Measurements from ENCODE around the gene MSI2. TPM values are rescaled to one million over a fixed set of nuclear protein-coding genes. Genes with fewer than 3 reads are reported as not detected.

The MSI2 gene
- total RNA-seq, 1 experiment from 2014 or later: 174 TPM

DNA sequence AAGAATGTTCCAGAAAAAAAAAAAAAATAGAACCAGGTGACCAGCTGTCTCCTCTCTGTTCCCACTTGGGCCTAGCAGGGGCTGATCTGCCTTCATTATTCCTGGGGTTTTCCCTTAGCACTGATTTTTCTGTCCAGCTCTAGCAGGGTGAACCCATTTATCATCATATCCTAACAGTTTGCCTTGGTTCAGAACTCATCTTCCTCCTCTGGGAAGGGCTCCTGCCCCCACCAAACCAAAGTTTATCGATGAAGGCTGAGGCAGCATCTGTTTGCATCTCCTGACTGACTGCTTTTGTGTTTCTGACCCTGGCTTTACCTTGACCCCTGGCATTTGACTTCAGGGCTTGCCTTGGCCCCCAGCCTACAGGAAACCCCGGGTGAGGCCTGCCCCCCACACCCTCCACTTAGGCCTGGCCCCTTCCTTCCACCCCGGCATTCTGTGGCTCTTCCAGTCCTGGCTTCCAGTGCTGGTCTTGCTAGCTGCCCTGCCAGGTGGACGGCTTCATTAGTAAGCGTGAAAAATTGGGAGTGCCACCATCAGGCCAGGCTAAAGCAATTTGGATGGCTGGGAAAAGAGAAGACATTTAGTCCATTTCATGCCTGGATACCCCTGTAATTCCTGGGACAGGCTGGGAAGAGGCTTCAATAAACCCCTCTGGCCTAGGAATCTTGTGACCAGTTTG, 323.9 kb downstream of the MSI2 start:
- CTCF ChIA-PET: no interaction called here
- Mint-ChIP-seq H3K4me3 (ENCODE audit: unreplicated experiment) (no peak overlapping the region), H3K27ac (ENCODE audit: unreplicated experiment) (peak overlapping the region; percentile 52), H3K27me3 (ENCODE audit: insufficient read depth, unreplicated experiment) (no peaks in the 10 kb centered on the region), H3K36me3 (ENCODE audit: insufficient read depth, unreplicated experiment) (peaks cover 50% of the 10 kb centered on the region), H3K4me1 (ENCODE audit: low read depth, unreplicated experiment) (peaks cover 7% of the 10 kb centered on the region), H3K9me3 (ENCODE audit: unreplicated experiment) (no peaks in the 10 kb centered on the region)
- Histone ChIP-seq H3K9me3 (no peaks in the 10 kb centered on the region), H3K36me3 (ENCODE audit: control insufficient read depth, insufficient read depth, low read length) (no peaks in the 10 kb centered on the region; the same call in 1 of the 2 replicates), H3K27me3 (replicated peaks; ENCODE audit: control insufficient read depth, insufficient read depth, low read length) (no peaks in the 10 kb centered on the region), H3K4me1 (no peaks in the 10 kb centered on the region), H3K4me3 (ENCODE audit: low read depth, low read length) (no peak overlapping the region)
- TF ChIP-seq, protein P1, sequence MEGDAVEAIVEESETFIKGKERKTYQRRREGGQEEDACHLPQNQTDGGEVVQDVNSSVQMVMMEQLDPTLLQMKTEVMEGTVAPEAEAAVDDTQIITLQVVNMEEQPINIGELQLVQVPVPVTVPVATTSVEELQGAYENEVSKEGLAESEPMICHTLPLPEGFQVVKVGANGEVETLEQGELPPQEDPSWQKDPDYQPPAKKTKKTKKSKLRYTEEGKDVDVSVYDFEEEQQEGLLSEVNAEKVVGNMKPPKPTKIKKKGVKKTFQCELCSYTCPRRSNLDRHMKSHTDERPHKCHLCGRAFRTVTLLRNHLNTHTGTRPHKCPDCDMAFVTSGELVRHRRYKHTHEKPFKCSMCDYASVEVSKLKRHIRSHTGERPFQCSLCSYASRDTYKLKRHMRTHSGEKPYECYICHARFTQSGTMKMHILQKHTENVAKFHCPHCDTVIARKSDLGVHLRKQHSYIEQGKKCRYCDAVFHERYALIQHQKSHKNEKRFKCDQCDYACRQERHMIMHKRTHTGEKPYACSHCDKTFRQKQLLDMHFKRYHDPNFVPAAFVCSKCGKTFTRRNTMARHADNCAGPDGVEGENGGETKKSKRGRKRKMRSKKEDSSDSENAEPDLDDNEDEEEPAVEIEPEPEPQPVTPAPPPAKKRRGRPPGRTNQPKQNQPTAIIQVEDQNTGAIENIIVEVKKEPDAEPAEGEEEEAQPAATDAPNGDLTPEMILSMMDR (IDR thresholded peaks at IDR 0.05; ENCODE audit: insufficient read depth in 1 of 2, low read depth in 1 of 2, low read length in 1 of 2, severe bottlenecking in 1 of 2, unreplicated experiment in 1 of 2): no peak
- no TSS peak for BruUV-seq (replicated peaks)
- intact Hi-C loops (cut with micrococcal nuclease; ENCODE audit: unreplicated experiment): no loop called here
- no peak for DNase-seq
- POLR2A ChIA-PET: no interaction called here

DNA sequence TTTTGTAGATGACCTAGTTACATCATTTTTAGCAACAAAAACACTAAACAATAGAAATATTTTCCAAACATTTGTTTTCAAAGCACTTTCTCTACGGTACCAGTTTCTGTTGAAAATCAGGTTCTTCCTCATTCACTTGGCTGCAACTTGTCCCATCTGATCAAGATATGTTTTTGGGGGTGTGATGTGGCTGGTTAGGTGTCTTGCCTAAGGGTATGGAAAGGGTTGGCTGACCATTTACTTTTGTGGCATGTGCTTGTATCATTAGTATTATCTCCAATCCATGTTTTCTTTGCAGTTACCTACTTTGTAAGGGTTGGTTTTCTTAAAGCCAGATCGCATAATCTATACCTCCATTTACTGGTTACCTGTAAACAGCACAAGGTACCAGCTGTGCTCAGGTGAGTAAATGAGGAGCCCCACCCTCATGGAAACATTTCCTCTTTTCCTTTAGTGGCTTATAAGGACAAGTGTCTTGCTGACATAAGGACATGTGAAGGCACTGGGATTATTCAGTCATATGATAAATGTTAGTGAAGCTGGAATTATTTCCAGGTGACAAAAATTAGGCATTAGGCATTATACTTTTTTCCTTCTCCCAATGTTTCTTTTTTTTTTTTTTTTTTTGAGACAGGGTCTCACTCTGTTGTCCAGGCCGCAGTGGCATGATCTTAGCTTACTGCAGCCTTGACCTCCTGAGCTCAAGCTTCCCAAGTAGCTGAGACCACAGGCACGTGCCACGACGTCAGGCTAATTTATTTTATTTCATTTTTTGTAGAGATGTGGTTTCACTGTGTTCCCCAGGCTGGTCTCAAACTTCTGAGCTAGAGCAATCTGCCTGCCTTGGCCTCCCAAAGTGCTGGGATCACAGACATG, 326.8 kb downstream of the MSI2 start:
- no peak overlapping the region for H3K4me3 Mint-ChIP-seq (ENCODE audit: unreplicated experiment)
- H3K9me3 Mint-ChIP-seq (ENCODE audit: unreplicated experiment): no peaks in the 10 kb centered on the region
- no peaks in the 10 kb centered on the region for H3K27me3 Mint-ChIP-seq (ENCODE audit: insufficient read depth, unreplicated experiment)
- DNase-seq: no peak
- no peak overlapping the region for H3K27ac Mint-ChIP-seq (ENCODE audit: unreplicated experiment)
- intact Hi-C loops (cut with micrococcal nuclease; ENCODE audit: unreplicated experiment): no loop called here
- POLR2A ChIA-PET: no interaction called here
- Histone ChIP-seq H3K4me3 (ENCODE audit: low read depth, low read length) (no peak overlapping the region), H3K9me3 (no peaks in the 10 kb centered on the region), H3K4me1 (no peaks in the 10 kb centered on the region), H3K27me3 (replicated peaks; ENCODE audit: control insufficient read depth, insufficient read depth, low read length) (no peaks in the 10 kb centered on the region), H3K36me3 (ENCODE audit: control insufficient read depth, insufficient read depth, low read length) (no peaks in the 10 kb centered on the region)
- BruUV-seq (replicated peaks): no TSS peak
- peaks cover 3% of the 10 kb centered on the region for H3K4me1 Mint-ChIP-seq (ENCODE audit: low read depth, unreplicated experiment)
- peaks cover 47% of the 10 kb centered on the region for H3K36me3 Mint-ChIP-seq (ENCODE audit: insufficient read depth, unreplicated experiment)
- TF ChIP-seq, protein P1 (IDR thresholded peaks at IDR 0.05; ENCODE audit: insufficient read depth in 1 of 2, low read depth in 1 of 2, low read length in 1 of 2, severe bottlenecking in 1 of 2, unreplicated experiment in 1 of 2): no peak
- CTCF ChIA-PET: interaction anchor here (1.2 kb wide), 1 partner anchor 340 kb away, joined by 4 read pairs; no protein-coding TSS in a partner anchor

DNA sequence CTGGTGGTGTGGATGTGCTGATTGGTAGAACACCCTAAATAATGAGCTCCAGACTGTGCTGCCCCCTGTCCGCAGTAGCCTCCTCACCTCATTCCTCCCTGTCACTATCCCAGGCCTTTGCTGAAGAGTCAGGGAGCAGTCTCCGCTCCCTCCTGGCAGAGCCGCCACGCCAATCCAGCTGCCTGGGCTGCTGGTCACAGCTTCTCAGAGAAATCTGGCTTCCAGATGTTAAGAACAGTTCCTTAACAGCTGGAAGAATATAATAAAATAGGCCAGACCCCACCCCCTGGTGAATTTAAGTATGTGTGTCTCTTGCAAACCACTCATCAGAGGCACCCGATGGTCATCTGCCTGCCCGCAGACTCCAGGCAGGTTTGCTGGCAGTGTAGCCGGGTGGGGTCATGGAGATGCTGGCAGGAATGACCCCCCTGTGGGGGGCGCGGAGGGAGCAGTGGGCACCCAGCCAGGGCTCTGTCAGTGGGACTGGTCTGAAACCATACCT, 327.8 kb downstream of the MSI2 start:
- BruUV-seq (replicated peaks): no TSS peak
- H3K27ac Mint-ChIP-seq (ENCODE audit: unreplicated experiment): no peak overlapping the region

More for the DNA sequence above, 327.8 kb downstream of the MSI2 start:
- peaks cover 49% of the 10 kb centered on the region for H3K36me3 Mint-ChIP-seq (ENCODE audit: insufficient read depth, unreplicated experiment)
- no peaks in the 10 kb centered on the region for H3K27me3 Mint-ChIP-seq (ENCODE audit: insufficient read depth, unreplicated experiment)
- no peaks in the 10 kb centered on the region for H3K4me1 Mint-ChIP-seq (ENCODE audit: low read depth, unreplicated experiment)
- intact Hi-C loops (cut with micrococcal nuclease; ENCODE audit: unreplicated experiment): no loop called here
- no peak overlapping the region for H3K4me3 Mint-ChIP-seq (ENCODE audit: unreplicated experiment)
- Histone ChIP-seq H3K4me3 (ENCODE audit: low read depth, low read length) (no peak overlapping the region), H3K36me3 (ENCODE audit: control insufficient read depth, insufficient read depth, low read length) (no peaks in the 10 kb centered on the region), H3K4me1 (no peaks in the 10 kb centered on the region), H3K9me3 (no peaks in the 10 kb centered on the region), H3K27me3 (replicated peaks; ENCODE audit: control insufficient read depth, insufficient read depth, low read length) (no peaks in the 10 kb centered on the region)
- CTCF ChIA-PET: interaction anchor here (1.2 kb wide), 1 partner anchor 341 kb away, joined by 4 read pairs; no protein-coding TSS in a partner anchor
- H3K9me3 Mint-ChIP-seq (ENCODE audit: unreplicated experiment): no peaks in the 10 kb centered on the region
- no peak for DNase-seq
- TF ChIP-seq, protein P1 (IDR thresholded peaks at IDR 0.05; ENCODE audit: insufficient read depth in 1 of 2, low read depth in 1 of 2, low read length in 1 of 2, severe bottlenecking in 1 of 2, unreplicated experiment in 1 of 2): no peak
- POLR2A ChIA-PET: no interaction called here
